H9 (cell line): Measurements from ENCODE around the gene RGL1. TPM values are rescaled to one million over a fixed set of nuclear protein-coding genes. Genes with fewer than 3 reads are reported as not detected.
A peak's percentile ranks its signal among the peaks of the same experiment; 100 is the strongest.

Experiments
- DNase-seq: peaks from one replicate; pipeline ENCODE4 v3.0.0-alpha.2; 2017
- H2AFZ ChIP-seq: one replicate; pipeline ENCODE4 v1.6.1; 2013; ENCODE audit warnings: mild to moderate bottlenecking, low read length, control low read depth, moderate library complexity
- H2AK5ac ChIP-seq: 2 replicates; pipeline ENCODE4 v1.6.1; 2013; ENCODE audit warnings: low read length, control low read depth, mixed read lengths; ENCODE audit not compliant: insufficient read length
- H2BK120ac ChIP-seq: one replicate; pipeline ENCODE4 v1.6.1; 2013; ENCODE audit warnings: low read depth, mild to moderate bottlenecking, low read length, control low read depth, inconsistent platforms; ENCODE audit not compliant: poor library complexity, severe bottlenecking
- H2BK12ac ChIP-seq: 2 replicates; pipeline ENCODE4 v1.6.1; 2013; ENCODE audit warnings: low read length, control low read depth, mixed read lengths, low read depth; ENCODE audit not compliant: insufficient read length
- H2BK15ac ChIP-seq: 2 replicates; pipeline ENCODE4 v1.6.1; 2013; ENCODE audit warnings: low read depth, low read length, control low read depth
- H2BK20ac ChIP-seq: one replicate; pipeline ENCODE4 v1.6.1; 2013; ENCODE audit warnings: low read depth, mild to moderate bottlenecking, low read length, control low read depth, inconsistent platforms; ENCODE audit not compliant: poor library complexity, severe bottlenecking
- H2BK5ac ChIP-seq: 2 replicates; pipeline ENCODE4 v1.6.1; 2013; ENCODE audit warnings: low read length, control low read depth, mixed read lengths; ENCODE audit not compliant: insufficient read length
- H3K14ac ChIP-seq: 2 replicates; pipeline ENCODE4 v1.6.1; 2013; ENCODE audit warnings: low read length, control low read depth; ENCODE audit not compliant: insufficient read depth
- H3K18ac ChIP-seq: 2 replicates; pipeline ENCODE4 v1.6.1; 2013; ENCODE audit warnings: low read depth, mild to moderate bottlenecking, mixed read lengths, low read length, control low read depth; ENCODE audit not compliant: insufficient read length
- H3K23ac ChIP-seq: 2 replicates; pipeline ENCODE4 v1.6.1; 2013; ENCODE audit warnings: low read length, control low read depth, mixed read lengths, low read depth; ENCODE audit not compliant: insufficient read length
- H3K23me2 ChIP-seq: 2 replicates; pipeline ENCODE4 v1.6.1; 2013; ENCODE audit warnings: low read depth, mild to moderate bottlenecking, mixed read lengths, low read length, control low read depth; ENCODE audit not compliant: insufficient read length, poor library complexity, severe bottlenecking
- H3K27ac ChIP-seq: 2 replicates; pipeline ENCODE4 v1.5.1; 2013; ENCODE audit warnings: low read length, control low read depth, mixed read lengths, low read depth; ENCODE audit not compliant: insufficient read length
- H3K27me3 ChIP-seq: 2 replicates; pipeline ENCODE4 v1.6.1; 2013; ENCODE audit warnings: low read length, control low read depth, inconsistent platforms; ENCODE audit not compliant: insufficient read depth
- H3K4ac ChIP-seq: 2 replicates; pipeline ENCODE4 v1.6.1; 2013; ENCODE audit warnings: low read depth, mild to moderate bottlenecking, control low read depth, inconsistent platforms, low read length, moderate library complexity
- H3K4me1 ChIP-seq: 2 replicates; pipeline ENCODE4 v1.6.1; 2013; ENCODE audit warnings: low read length, control low read depth, inconsistent platforms; ENCODE audit not compliant: insufficient read depth
- H3K4me2 ChIP-seq: 2 replicates; pipeline ENCODE4 v1.6.1; 2013; ENCODE audit warnings: low read length, control low read depth, mixed read lengths; ENCODE audit not compliant: insufficient read length, insufficient read depth
- H3K56ac ChIP-seq: 2 replicates; pipeline ENCODE4 v1.6.1; 2013; ENCODE audit warnings: low read depth, mild to moderate bottlenecking, mixed read lengths, low read length, control low read depth; ENCODE audit not compliant: insufficient read length
- H3K79me1 ChIP-seq: 2 replicates; pipeline ENCODE4 v1.6.1; 2013; ENCODE audit warnings: low read depth, mild to moderate bottlenecking, moderate library complexity, low read length, control low read depth, inconsistent platforms; ENCODE audit not compliant: insufficient read depth, poor library complexity, severe bottlenecking
- H3K79me2 ChIP-seq: 2 replicates; pipeline ENCODE4 v1.6.1; 2013; ENCODE audit warnings: low read length, control low read depth, inconsistent platforms; ENCODE audit not compliant: insufficient read depth
- H3K9ac ChIP-seq: 2 replicates; pipeline ENCODE4 v1.6.1; 2013; ENCODE audit warnings: low read length, control low read depth, mixed read lengths; ENCODE audit not compliant: insufficient read length; ENCODE audit errors: extremely low read depth
- H3K9me3 ChIP-seq: one replicate; pipeline ENCODE4 v1.6.1; 2013; ENCODE audit warnings: low read depth, low read length, inconsistent platforms; ENCODE audit not compliant: control insufficient read depth
- H3T11ph ChIP-seq: one replicate; pipeline ENCODE4 v1.6.1; 2013; ENCODE audit warnings: mild to moderate bottlenecking, low read length, control low read depth, inconsistent platforms
- H4K20me1 ChIP-seq: one replicate; pipeline ENCODE4 v1.6.1; 2013; ENCODE audit not compliant: control insufficient read depth, insufficient read length, insufficient read depth
- H4K5ac ChIP-seq: 2 replicates; pipeline ENCODE4 v1.6.1; 2013; ENCODE audit warnings: low read depth, mild to moderate bottlenecking, mixed read lengths, low read length, control low read depth; ENCODE audit not compliant: insufficient read length
- H4K8ac ChIP-seq: replicated peaks from 2 replicates; pipeline ENCODE4 v1.6.1; 2013; ENCODE audit warnings: low read length, control low read depth, mixed read lengths, low read depth; ENCODE audit not compliant: insufficient read length
- H4K91ac ChIP-seq: 2 replicates; pipeline ENCODE4 v1.6.1; 2013; ENCODE audit warnings: low read depth, mild to moderate bottlenecking, moderate library complexity, mixed read lengths, low read length, control low read depth; ENCODE audit not compliant: insufficient read length
- H3K27ac Mint-ChIP-seq, 3 experiments: 2 replicates in 2 of 3; 3 replicates in 1 of 3; pipeline ENCODE4 v1.8.0; 2020 to 2021; ENCODE audit warnings: mixed read lengths in 3 of 3, mild to moderate bottlenecking in 1 of 3, moderate library complexity in 1 of 3
- H3K27me3 Mint-ChIP-seq: 2 replicates; pipeline ENCODE4 v1.8.0; 2021; ENCODE audit warnings: low read depth, mild to moderate bottlenecking, moderate library complexity, mixed read lengths
- H3K36me3 Mint-ChIP-seq, 3 experiments: 2 replicates in 2 of 3; 3 replicates in 1 of 3; pipeline ENCODE4 v1.8.0; 2020 to 2021; ENCODE audit warnings: low read depth in 3 of 3, mixed read lengths in 3 of 3; ENCODE audit not compliant: insufficient read depth in 1 of 3
- H3K4me1 Mint-ChIP-seq, 2 experiments: 2 replicates each; pipeline ENCODE4 v1.8.0; 2020; ENCODE audit warnings: mixed read lengths in 2 of 2
- H3K4me3 Mint-ChIP-seq, 2 experiments: 2 replicates in 1 of 2; 3 replicates in 1 of 2; pipeline ENCODE4 v1.8.0; 2020 to 2021; ENCODE audit warnings: mild to moderate bottlenecking in 2 of 2, mixed read lengths in 2 of 2, moderate library complexity in 1 of 2
- H3K9me3 Mint-ChIP-seq, 2 experiments: 2 replicates in 1 of 2; 3 replicates in 1 of 2; pipeline ENCODE4 v1.8.0; 2020; ENCODE audit warnings: mild to moderate bottlenecking in 2 of 2, mixed read lengths in 2 of 2, moderate library complexity in 1 of 2
- CTCF ChIP-seq: fragments of 200-600 bp; sonication (generic); conservative IDR thresholded peaks from 3 replicates; pipeline ENCODE4 v1.8.0; 2021; ENCODE audit warnings: antibody characterized with exemption, mild to moderate bottlenecking
- WGBS: extraction: QIAGEN DNeasy Blood & Tissue Kit; methylation state at CpG from one replicate; pipeline ENCODE4 v1.1.7; 2013; ENCODE audit warnings: missing lambda C conversion rate, low lambda C conversion rate, mixed read lengths; ENCODE audit not compliant: insufficient read length; ENCODE audit errors: extremely low coverage; 5-methylcytosine and 5-hydroxymethylcytosine counted together
- total RNA-seq: library from RNA; stranded (reverse); gene quantifications from 2 replicates; pipeline ENCODE4 v1.2.1, GENCODE V29; 2021

RGL1 gene
- total RNA-seq, 1 experiment from 2014 or later: 1.4 TPM

GRCh38 chr1:183806125-183806524 lies 1.2 kb downstream of the RGL1 start:
- WGBS: no CpG with 5 or more reads among the region's 4 CpGs
- Mint-ChIP-seq H3K9me3 (peaks cover 6 to 8% of the 10 kb centered on the region in 2 experiments; a peak in 4 of 5 replicates), H3K4me3 (peak overlapping the region in 1 of 2 experiments; percentile 41; a peak in 2 of 5 replicates), H3K36me3 (0 out of 7 replicates have a peak, but pooled peaks cover 0 to 1% (median 0%) of the 10 kb centered on the region in 3 experiments), H3K27ac (no peak overlapping the region), H3K27me3 (peaks cover 29% of the 10 kb centered on the region), H3K4me1 (peaks cover 19 to 20% of the 10 kb centered on the region in 2 experiments)
- Histone ChIP-seq H3K56ac (no peak overlapping the region), H3K4ac (no peak overlapping the region), H3K79me2 (no peaks in the 10 kb centered on the region), H2AK5ac (no peak overlapping the region), H4K8ac (no peak overlapping the region), H2BK120ac (no peak overlapping the region), H3K27me3 (no peaks in the 10 kb centered on the region; the same call in 1 of the 2 replicates), H3K9me3 (no peaks in the 10 kb centered on the region), H2BK5ac (no peak overlapping the region), H3K18ac (no peak overlapping the region), H3K23me2 (peaks cover 11% of the 10 kb centered on the region), H2BK12ac (no peak overlapping the region), H3K9ac (peak overlapping the region; percentile 18), H3K23ac (no peak overlapping the region), H2AFZ (no peak overlapping the region), H4K91ac (no peak overlapping the region), H3K4me1 (peaks cover 15% of the 10 kb centered on the region), H4K20me1 (no peaks in the 10 kb centered on the region), H2BK15ac (no peak overlapping the region), H3T11ph (no peak overlapping the region), H3K4me2 (peak overlapping the region; percentile 64), H2BK20ac (no peak overlapping the region), H4K5ac (no peak overlapping the region), H3K79me1 (no peaks in the 10 kb centered on the region), H3K14ac (no peak overlapping the region), H3K27ac (no peak overlapping the region)
- no peak for TF ChIP-seq CTCF
- DNase-seq: no peak
